Activated naive CD8-positive, alpha-beta T cell treated with anti-CD3 and anti-CD28 coated beads, Interleukin-2, amount 50 U/mL, for 24 hours (primary cell): Measurements from ENCODE around the gene LIN37.

ENCODE experiments used
- ATAC-seq: fragments of 150-1000 bp; cut with Tn5 transposase; one replicate; pipeline ENCODE4 v1.10.0; 2021
- DNase-seq: peaks from one replicate; pipeline ENCODE4 v3.0.0; 2021
- H3K27ac Mint-ChIP-seq: one replicate; pipeline ENCODE4 v1.8.0; 2021; ENCODE audit warnings: mild to moderate bottlenecking, mixed read lengths
- H3K27me3 Mint-ChIP-seq: one replicate; pipeline ENCODE4 v1.8.0; 2021; ENCODE audit warnings: mixed read lengths
- H3K36me3 Mint-ChIP-seq: one replicate; pipeline ENCODE4 v1.8.0; 2021; ENCODE audit warnings: low read depth, mixed read lengths
- H3K4me1 Mint-ChIP-seq: one replicate; pipeline ENCODE4 v1.8.0; 2021; ENCODE audit warnings: mixed read lengths
- H3K4me3 Mint-ChIP-seq: one replicate; pipeline ENCODE4 v1.8.0; 2021; ENCODE audit warnings: mild to moderate bottlenecking, moderate library complexity, mixed read lengths
- H3K9me3 Mint-ChIP-seq: one replicate; pipeline ENCODE4 v1.8.0; 2021; ENCODE audit warnings: mixed read lengths

LIN37 gene

DNA sequence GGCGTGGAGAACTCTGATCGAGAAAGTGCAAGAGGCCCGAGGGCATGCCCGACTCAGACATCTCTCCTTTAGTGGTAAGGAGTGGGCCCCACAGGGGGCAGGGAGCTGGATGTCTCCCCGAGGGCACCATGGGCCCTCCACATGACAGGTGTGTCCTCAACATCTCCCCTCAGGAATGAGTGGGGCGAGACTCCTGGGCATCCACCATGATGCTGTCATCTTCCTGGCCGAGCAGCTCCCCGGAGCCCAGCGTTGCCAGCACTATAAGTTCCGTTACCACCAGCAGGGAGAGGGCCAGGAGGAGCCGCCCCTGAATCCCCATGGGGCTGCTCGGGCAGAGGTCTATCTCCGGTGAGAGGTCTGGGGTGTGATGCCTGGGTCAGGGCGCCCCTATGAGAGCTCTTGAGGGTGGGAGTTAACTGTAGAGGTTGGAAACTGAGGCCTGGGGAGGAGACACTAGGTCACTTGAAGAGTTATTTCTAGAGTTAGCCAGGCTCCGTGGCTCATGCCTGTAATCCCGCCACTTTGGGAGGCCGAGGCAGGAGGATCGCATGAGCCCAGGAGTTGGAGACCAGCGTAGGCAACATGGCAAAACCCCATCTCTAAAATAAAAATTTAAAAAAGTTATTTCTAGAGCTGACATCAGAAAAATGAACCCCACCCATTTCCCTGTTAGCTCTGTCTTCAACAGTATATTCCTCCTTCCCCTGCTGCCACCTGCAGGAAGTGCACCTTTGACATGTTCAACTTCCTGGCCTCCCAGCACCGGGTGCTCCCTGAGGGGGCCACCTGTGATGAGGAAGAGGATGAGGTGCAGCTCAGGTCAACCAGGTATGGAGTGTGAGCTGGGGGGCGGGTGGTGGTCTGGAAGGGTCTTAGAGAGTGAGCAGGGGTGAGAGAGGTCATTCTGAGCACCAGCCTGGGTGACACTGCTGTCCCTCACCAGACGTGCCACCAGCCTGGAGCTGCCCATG is 11.2 kb upstream of the LIN37 start:
- peak; percentile 37 for DNase-seq
- ATAC-seq, result no peak
- H3K27ac Mint-ChIP-seq, result peak overlapping the region; percentile 64

DNA sequence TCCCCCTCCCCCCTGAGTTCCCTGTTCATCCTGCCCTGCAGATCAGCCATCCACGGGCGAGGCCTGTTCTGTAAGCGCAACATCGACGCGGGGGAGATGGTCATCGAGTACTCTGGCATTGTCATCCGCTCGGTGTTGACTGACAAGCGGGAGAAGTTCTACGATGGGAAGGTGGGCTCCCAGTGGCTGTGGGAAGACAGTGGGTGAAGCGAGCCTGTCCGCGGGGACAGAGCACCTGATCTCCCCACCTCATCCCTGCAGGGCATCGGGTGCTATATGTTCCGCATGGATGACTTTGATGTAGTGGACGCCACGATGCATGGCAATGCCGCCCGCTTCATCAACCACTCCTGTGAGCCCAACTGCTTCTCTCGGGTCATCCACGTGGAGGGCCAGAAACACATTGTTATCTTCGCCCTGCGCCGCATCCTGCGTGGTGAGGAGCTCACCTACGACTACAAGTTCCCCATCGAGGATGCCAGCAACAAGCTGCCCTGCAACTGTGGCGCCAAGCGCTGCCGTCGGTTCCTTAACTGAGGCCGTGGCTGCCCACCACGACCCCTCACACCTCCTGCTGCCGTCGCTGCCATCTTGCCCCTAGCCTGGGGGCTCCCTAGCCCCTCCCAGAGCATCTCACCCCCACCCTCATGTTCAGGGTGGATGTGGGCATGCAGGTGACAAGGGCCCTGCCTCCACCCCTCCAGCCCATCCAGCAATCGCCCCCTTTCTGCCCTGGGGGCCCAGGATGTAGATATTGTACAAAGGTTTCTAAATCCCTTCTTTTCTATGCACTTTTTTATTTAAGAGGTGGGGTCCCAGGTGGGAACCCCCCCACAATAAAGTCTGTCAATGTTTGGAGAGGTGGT is 10.1 kb upstream of the LIN37 start:
- H3K4me1 Mint-ChIP-seq, result peaks cover 35% of the 10 kb centered on the region
- H3K36me3 Mint-ChIP-seq, result peaks cover 44% of the 10 kb centered on the region
- no peaks in the 10 kb centered on the region for H3K9me3 Mint-ChIP-seq
- ATAC-seq, result no peak
- DNase-seq, result no peak
- H3K4me3 Mint-ChIP-seq, result peak overlapping the region; percentile 17
- no peaks in the 10 kb centered on the region for H3K27me3 Mint-ChIP-seq
- peak overlapping the region; percentile 69 for H3K27ac Mint-ChIP-seq

More for the DNA sequence above, 11.2 kb upstream of the LIN37 start:
- no peaks in the 10 kb centered on the region for H3K9me3 Mint-ChIP-seq
- H3K4me3 Mint-ChIP-seq, result no peak overlapping the region
- peaks cover 37% of the 10 kb centered on the region for H3K36me3 Mint-ChIP-seq
- H3K4me1 Mint-ChIP-seq, result peaks cover 25% of the 10 kb centered on the region
- no peaks in the 10 kb centered on the region for H3K27me3 Mint-ChIP-seq

DNA sequence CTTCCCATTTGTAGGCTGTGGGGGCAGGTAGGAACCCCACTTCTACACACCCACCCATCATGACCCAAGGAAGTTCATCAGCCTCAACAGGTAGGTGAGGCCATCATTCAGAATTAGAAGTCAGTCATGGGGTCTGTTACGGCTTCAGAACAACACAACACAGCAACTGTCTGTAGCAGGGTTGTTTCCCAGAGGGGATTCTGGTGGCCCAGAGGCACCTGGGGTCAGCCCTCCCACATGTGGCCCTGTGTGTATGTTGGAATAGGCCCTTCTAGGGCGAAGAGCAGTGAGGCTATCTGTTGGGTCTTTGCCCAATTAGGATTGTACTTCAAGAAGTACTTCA is 9.5 kb upstream of the LIN37 start:
- H3K27ac Mint-ChIP-seq, result peak overlapping the region; percentile 69
- peaks cover 40% of the 10 kb centered on the region for H3K4me1 Mint-ChIP-seq
- H3K4me3 Mint-ChIP-seq, result peak overlapping the region; percentile 17
- ATAC-seq (no peak), DNase-seq (no peak)
- H3K27me3 Mint-ChIP-seq, result no peaks in the 10 kb centered on the region
- no peaks in the 10 kb centered on the region for H3K9me3 Mint-ChIP-seq
- peaks cover 45% of the 10 kb centered on the region for H3K36me3 Mint-ChIP-seq

DNA sequence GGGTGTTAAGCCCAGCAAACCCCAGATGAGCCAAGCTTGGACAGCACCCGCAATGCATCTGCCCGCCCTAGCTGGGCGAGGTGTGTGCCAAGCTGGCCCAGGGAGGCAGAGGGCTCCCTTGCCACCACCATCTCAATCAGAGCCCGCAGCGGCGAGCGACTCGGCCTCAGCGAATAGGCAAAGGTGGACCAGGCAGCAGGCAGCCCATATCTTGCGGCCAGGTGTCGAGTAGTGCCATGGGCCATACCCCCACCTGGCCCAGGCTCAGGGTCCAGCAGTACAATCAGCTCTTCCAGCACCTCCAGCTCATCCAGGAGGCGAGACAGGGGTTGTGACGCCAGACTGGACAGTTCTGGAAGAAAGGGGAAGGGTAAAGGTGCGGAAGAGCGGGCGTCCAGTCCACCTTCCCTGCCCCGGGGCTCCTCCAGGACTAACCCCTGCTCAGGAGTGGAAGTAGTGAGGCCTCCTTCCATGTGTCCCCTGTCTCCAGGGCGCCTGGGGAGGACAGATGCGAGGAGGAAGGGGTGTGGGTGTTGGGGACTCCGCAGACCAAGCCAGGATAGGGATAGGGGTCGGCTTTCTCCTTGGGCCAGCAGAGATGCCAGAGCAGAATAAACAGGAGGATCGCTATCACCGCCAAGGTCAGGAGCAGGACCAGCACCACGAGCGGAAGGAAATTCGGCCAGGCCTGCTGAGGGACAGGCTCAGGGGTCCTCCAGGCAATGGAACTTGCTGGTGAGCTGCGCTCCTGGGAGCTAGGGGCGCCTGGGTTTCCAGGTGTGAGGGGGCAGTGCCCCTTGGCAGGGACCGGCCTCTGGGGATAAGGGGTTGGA is 8.9 kb upstream of the LIN37 start:
- no peak for ATAC-seq
- DNase-seq, result no peak
- peaks cover 45% of the 10 kb centered on the region for H3K4me1 Mint-ChIP-seq
- no peaks in the 10 kb centered on the region for H3K9me3 Mint-ChIP-seq
- peaks cover 41% of the 10 kb centered on the region for H3K36me3 Mint-ChIP-seq
- H3K4me3 Mint-ChIP-seq, result peak overlapping the region; percentile 97
- no peaks in the 10 kb centered on the region for H3K27me3 Mint-ChIP-seq
- peak overlapping the region; percentile 57 for H3K27ac Mint-ChIP-seq

DNA sequence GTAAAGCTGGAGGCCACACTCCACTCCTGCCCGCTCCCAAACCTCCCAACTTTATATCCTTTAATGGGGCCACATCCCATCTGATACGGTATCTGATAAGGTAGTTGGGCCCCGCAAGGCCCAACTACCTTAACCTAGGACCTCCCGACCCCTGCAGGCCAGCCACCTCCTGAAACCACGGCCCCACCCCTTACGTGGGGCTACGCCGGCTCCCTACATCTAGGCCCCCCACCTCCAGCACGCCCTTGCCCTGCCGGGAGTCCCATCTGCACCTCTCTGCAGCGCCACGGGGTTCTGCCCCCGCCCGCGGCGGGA is 8.3 kb upstream of the LIN37 start:
- peak; percentile 13 for ATAC-seq
- Mint-ChIP-seq H3K36me3 (peaks cover 36% of the 10 kb centered on the region), H3K27me3 (no peaks in the 10 kb centered on the region), H3K9me3 (no peaks in the 10 kb centered on the region), H3K27ac (no peak overlapping the region), H3K4me3 (peak overlapping the region; percentile 97), H3K4me1 (peaks cover 49% of the 10 kb centered on the region)
- no peak for DNase-seq

DNA sequence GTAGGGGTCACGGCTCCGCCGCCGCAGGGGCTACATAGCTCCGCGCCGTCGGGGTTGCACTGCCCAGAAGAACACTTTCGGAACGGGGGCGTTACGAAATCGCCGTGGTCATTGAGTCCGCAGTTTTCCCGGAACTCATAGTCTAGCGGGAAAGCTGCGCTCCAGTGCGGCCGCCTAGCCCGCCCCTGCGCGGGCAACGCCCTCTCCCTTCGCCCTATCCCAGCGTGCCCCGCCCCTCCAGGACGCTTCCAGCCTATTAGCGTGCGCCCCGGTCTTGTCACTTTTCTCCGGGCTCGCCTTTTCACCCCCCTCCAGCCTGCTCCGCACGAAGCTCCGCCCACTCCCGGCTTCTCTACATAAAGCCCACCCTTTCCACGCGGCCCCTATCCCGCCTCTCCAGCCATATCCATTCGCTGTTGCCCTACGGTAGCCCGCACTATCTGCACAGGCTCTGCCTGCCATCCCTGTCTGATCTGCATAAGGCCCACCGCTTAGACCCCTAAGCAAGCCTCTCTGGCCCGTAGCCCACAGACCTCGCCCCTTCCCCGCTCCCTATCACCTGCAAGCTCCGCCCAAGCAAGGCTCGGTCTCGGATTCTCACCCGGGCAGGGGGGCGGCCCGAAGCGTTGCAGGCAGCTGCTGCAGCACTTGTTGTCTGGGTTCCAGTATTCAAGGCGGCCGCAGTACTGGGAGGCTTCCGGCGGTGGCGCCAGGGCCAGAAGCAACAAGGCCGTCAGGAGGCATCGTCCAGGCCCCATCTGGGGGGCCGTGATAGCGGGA is 7.8 kb upstream of the LIN37 start:
- Mint-ChIP-seq H3K27me3 (no peaks in the 10 kb centered on the region), H3K9me3 (no peaks in the 10 kb centered on the region), H3K36me3 (peaks cover 37% of the 10 kb centered on the region), H3K4me1 (peaks cover 53% of the 10 kb centered on the region), H3K4me3 (peak overlapping the region; percentile 97), H3K27ac (peak overlapping the region; percentile 92)
- ATAC-seq, result peak; percentile 70
- peak; percentile 97 for DNase-seq

DNA sequence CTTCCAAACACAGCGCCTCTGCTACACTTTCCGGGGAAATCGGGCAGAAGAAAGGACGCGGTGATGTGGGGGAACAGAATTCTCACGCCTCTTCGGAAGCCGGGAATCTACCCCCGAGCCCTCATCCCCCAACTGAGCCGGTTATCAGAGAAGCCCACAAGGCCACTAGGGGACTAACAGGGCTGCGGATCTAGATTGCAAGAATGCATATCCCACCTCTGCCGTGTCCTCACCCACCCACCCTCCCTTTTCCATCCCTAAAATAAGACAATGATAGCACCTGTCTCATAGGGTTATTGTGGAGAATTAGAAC is 7.2 kb upstream of the LIN37 start:
- Mint-ChIP-seq H3K4me1 (peaks cover 59% of the 10 kb centered on the region), H3K36me3 (peaks cover 36% of the 10 kb centered on the region), H3K4me3 (peak overlapping the region; percentile 97), H3K9me3 (no peaks in the 10 kb centered on the region), H3K27me3 (no peaks in the 10 kb centered on the region), H3K27ac (peak overlapping the region; percentile 92)
- DNase-seq (no peak), ATAC-seq (no peak)

DNA sequence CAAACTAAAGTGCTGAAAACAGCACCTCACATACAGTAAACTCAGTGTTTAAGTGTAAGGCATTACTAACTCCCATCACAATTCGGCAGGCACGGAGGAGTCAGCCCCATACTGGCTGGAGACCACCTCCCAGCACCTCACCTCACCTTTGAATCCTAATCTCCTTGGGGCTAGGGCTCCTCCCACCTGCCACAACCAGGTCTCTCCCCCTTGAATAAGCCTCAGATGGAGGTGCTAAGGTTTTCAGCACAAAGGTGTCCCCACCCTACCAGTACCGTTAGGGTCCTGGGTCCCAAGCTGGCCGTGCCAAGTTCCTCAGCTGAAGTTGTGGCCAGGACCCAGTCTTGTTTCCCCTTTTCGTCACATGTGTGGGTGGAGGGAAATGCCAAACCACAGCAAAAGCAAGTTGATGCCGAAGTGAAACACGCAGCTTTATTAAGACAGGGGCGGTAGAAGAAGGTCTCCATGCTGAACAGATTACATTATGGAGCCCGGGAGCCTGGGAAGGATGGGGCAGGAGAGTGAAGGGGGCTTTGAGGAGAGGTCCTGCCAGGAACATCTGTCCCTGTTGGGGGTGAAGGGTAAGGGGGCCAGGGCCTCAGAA is 6.2 kb upstream of the LIN37 start, which contains the start of gene IGFLR1:
Gene IGFLR1, minus strand, starts transcription at position 332 of the 604 bp plus-strand sequence. CDS start 1,272 bp downstream, outside the sequence.
- Mint-ChIP-seq H3K36me3 (peaks cover 31% of the 10 kb centered on the region), H3K27me3 (no peaks in the 10 kb centered on the region), H3K27ac (peak within 1 kb of the TSS; percentile 99), H3K4me3 (peak within 1 kb of the TSS; percentile 97), H3K9me3 (no peaks in the 10 kb centered on the region), H3K4me1 (peaks cover 58% of the 10 kb centered on the region)
- DNase-seq, result peak; percentile 86
- ATAC-seq, result peak; percentile 6

DNA sequence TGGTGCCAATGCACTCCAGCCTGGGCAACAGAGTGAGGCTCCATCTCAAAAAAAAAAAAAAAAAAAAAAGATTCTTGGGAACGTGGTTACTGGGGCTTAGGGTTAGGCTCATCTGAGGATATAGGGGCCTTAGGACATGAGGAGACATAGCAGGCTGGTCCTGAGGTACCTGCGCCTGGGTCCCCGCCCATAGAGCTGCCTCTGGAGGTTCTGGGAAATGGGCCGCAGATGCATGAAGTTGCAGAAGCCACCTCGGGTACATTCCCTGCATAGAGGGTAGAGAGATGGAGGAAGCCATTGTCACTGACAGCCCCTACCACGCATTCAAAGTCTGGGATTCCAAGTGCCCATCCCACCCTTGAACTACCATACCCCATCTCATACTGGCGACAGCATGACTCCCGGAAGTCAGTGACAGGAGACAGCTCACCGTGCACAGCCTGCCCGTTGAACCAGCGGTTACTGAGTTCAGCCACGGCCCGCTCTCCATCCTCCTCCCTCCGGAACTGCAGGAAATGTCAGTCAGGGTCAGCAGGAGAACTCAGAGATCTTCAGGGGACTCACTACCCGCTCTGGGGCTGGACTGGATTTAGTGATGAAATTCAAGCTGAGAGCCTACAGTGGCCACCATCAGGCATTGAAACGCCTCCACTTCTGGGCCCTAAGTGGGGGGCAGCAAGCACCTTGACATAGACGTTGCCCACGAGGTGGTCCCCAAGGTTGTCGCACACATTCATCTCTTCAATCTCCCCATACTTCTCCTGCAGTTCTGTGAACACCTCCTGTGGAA is 4.5 kb upstream of the LIN37 start:
- H3K27me3 Mint-ChIP-seq, result no peaks in the 10 kb centered on the region
- peaks cover 26% of the 10 kb centered on the region for H3K36me3 Mint-ChIP-seq
- H3K27ac Mint-ChIP-seq, result peak overlapping the region; percentile 99
- DNase-seq (no peak), ATAC-seq (no peak)
- no peaks in the 10 kb centered on the region for H3K9me3 Mint-ChIP-seq
- peak overlapping the region; percentile 97 for H3K4me3 Mint-ChIP-seq
- H3K4me1 Mint-ChIP-seq, result peaks cover 64% of the 10 kb centered on the region

DNA sequence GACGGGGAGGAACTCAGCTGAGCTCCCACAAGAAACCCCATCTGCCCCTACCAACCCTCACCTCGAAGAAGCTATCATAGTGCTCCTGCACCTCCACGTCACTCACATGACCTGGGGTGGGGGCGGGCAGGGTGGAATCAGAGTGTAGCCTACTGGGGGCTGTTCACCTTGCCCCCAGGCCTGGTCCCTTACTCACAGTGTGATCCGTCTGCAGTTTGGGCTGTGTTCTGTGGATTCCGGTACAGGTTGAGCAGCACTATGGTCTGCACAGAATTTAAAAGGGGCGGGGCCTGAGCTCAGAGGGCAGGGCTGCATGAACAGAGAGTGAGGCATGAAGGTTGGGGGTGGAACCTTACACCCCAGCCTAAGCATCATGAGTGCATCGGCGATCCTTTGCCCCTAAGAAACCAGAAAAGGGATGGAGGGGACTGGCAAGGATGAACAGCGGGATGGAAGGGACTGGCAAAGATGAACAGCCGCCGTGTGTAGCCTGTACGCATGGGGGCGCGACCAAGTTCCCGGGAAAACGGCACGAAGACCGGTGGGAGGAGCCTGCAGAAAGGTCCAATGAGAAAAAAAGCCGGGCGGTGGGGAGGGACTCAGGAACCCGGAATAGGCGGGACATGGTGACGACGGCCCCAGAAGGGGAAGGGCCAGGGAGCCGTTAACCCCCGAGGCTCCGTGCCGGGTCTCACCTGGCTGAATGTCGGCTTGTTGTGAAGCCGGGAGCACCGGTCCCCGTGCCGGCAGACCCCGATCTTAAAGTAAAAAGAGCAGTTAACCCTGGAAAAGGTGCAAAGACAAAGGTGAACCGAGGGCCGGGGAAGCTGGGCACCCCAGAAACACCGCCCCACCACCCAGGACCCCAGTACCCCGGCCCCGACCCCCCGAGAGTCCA is 3.7 kb upstream of the LIN37 start:
- Mint-ChIP-seq H3K9me3 (no peaks in the 10 kb centered on the region), H3K27ac (peak overlapping the region; percentile 99), H3K4me1 (peaks cover 66% of the 10 kb centered on the region), H3K4me3 (peak overlapping the region; percentile 97), H3K27me3 (no peaks in the 10 kb centered on the region), H3K36me3 (peaks cover 24% of the 10 kb centered on the region)
- DNase-seq, result peak; percentile 94
- peak; percentile 42 for ATAC-seq

DNA sequence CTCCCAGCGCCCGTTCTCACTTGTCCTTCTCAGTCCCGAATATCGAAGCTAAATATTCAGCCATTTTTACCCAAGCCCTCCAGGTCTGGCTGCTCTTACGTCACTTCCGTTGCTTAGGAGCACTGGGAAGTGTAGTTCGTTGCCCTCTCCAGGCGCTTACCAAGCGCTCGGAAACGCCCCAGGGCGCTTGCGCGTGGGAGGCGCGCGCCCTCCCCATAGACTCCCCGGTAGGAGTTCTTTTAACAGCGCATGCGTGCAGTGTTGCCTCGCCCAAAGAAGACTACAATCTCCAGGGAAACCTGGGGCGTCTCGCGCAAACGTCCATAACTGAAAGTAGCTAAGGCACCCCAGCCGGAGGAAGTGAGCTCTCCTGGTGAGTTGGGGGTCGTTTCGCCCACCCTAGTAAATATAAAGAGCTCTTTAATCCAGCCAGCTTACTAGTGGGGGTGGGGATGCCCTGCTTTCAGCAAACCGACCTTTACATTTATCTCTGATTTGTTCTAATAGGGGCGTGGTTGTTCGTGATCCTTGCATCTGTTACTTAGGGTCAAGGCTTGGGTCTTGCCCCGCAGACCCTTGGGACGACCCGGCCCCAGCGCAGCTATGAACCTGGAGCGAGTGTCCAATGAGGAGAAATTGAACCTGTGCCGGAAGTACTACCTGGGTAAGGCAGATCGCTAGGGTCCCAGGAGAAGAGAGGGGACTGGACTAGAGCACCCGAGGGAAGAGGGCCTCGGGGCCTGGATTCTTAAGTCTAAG is 2.9 kb upstream of the LIN37 start, which contains the start of the genes PSENEN and U2AF1L4:
Gene PSENEN, plus strand, starts transcription at position 324 of the 759 bp plus-strand sequence. Its CDS starts 280 bp downstream, at position 604.
Gene U2AF1L4, minus strand, starts transcription at position 91 of the 759 bp plus-strand sequence. Its CDS starts 27 bp downstream, at position 64.
- ATAC-seq (peak; percentile 58), DNase-seq (peak; percentile 94)
- peak within 1 kb of the TSS; percentile 99 for H3K27ac Mint-ChIP-seq
- no peaks in the 10 kb centered on the region for H3K27me3 Mint-ChIP-seq
- H3K4me3 Mint-ChIP-seq, result peak within 1 kb of the TSS; percentile 97
- peaks cover 63% of the 10 kb centered on the region for H3K4me1 Mint-ChIP-seq
- no peaks in the 10 kb centered on the region for H3K9me3 Mint-ChIP-seq
- H3K36me3 Mint-ChIP-seq, result peaks cover 24% of the 10 kb centered on the region
